ENCODE data around the gene VPS37C. TPM values are rescaled to one million over a fixed set of nuclear protein-coding genes. Genes with fewer than 3 reads are reported as not detected.

VPS37C gene
- total RNA-seq, 1 donor from 2014 or later: 21.5 TPM

DNA sequence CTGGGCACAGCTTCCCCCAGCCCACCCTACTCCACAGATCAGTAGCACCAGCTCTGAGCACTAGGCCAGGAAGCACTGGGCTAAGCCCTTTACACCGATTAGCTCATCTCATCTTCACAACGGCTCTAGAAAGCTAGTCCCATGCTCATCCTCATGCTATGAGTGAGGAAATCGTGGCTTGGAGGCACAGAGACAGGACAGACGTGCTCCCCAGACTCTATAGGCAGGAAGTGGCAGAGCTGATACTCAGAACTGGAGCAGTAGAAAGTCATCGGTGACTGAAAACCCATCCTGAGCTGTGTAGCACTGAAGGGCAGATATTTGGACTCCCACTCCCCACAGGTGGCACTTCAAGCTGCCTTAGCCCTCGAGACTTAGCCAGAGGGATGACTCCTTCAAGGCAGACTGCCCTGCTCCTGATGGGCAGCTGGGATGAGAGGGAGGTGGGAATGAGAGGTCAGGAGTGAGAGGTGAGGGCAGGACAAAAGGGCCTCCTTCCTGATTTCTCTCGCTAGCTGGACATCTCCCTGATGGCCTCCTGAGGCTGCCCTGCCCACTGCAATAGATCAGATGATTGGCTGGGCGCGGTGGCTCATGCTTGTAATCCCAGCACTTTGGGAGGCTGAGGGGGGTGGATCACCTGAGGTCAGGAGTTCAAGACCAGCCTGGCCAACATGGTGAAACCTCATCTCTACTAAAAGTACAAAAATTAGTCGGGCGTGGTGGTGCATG, 49.3 kb downstream of the VPS37C start:
- no peak for DNase-seq (ENCODE audit: low read depth)

DNA sequence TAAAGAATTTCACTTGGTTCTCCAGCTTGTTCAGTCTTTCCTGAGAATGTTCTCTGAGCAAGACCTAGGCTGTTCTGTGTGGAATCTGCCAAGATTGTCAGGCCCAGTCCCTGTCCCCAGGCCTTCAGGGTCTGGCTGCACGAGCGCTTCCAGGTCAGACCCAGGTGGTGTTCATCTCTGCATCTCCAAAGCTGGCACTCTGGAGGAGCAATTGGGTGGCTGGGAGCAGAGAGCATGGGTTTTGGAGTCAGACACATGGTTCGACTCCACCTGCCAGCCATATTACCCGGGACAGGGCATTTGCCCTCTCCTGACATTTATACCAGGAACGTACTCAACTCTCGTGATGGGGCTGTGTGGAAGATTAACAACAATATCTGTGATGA, 50.2 kb downstream of the VPS37C start:
- no peak overlapping the region for H3K4me3 ChIP-seq (ENCODE audit: low read depth, low read length)
- no peak for DNase-seq (ENCODE audit: low read depth)
- TF ChIP-seq, protein P1, sequence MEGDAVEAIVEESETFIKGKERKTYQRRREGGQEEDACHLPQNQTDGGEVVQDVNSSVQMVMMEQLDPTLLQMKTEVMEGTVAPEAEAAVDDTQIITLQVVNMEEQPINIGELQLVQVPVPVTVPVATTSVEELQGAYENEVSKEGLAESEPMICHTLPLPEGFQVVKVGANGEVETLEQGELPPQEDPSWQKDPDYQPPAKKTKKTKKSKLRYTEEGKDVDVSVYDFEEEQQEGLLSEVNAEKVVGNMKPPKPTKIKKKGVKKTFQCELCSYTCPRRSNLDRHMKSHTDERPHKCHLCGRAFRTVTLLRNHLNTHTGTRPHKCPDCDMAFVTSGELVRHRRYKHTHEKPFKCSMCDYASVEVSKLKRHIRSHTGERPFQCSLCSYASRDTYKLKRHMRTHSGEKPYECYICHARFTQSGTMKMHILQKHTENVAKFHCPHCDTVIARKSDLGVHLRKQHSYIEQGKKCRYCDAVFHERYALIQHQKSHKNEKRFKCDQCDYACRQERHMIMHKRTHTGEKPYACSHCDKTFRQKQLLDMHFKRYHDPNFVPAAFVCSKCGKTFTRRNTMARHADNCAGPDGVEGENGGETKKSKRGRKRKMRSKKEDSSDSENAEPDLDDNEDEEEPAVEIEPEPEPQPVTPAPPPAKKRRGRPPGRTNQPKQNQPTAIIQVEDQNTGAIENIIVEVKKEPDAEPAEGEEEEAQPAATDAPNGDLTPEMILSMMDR (conservative IDR thresholded peaks at IDR 0.05; ENCODE audit: low read depth, low read length): no peak

More for the DNA sequence above, 49.3 kb downstream of the VPS37C start:
- no peak overlapping the region for H3K4me3 ChIP-seq (ENCODE audit: low read depth, low read length)
- TF ChIP-seq, protein P1 (conservative IDR thresholded peaks at IDR 0.05; ENCODE audit: low read depth, low read length): no peak

DNA sequence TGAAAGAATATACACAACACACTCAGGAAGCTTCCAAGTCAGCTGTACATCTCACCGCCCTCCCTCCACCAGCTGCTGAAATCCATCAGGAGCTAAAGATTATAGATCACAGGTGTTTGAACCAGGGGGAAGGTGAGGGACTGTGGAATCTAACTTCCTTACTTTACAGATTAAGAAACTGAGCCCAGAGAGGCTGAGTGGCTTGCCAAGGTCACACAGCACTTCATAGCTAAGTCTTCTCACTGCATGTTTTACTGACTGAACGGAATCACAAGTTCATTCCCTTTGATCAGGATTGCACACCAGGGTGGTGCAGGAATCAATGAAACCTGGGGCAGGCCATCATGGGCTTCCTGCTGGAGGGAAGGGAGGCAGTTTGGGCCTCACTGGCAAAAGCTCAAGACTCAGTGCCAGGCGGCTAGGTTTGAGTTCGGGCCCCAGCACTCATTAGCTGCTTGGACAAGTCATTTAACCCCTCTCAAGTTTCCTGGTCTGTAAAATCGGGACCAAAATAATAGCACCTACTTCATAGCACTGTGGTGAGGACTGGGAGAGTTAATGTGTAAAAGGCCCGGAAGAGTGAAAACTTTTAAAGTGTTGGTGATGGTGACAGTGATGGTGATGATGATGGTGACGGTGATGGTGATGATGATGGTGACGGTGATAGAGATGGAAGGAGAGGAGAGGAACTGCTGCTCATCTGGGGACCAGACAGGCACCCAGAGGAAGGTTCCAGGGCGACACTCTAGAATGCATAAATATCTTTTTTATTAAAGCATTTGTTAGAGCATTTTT, 50.8 kb downstream of the VPS37C start:
- no peak overlapping the region for H3K4me3 ChIP-seq (ENCODE audit: low read depth, low read length)
- no peak for DNase-seq (ENCODE audit: low read depth)
- TF ChIP-seq, protein P1 (conservative IDR thresholded peaks at IDR 0.05; ENCODE audit: low read depth, low read length): no peak

DNA sequence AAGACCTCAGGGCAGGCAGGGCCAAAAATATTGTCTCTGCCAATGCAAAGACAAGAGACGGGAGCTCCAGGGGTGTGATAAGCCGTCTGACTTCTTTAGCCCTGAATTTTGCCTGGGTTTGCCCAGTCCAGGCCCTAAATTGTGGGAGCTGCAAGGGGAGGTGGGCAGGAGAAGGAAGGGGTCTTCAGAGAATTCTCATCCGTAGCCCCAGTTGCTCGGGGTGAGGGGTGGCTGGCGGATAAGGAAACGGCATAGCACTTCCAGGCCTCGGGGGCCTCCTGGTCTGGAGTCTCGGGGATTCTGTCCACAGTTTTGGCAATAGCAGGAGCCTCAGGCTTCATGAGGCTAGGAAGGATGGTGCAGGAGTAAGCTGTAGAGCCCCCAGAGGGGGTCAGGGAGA, 51.6 kb downstream of the VPS37C start:
- TF ChIP-seq, protein P1 (conservative IDR thresholded peaks at IDR 0.05; ENCODE audit: low read depth, low read length): no peak
- no peak overlapping the region for H3K4me3 ChIP-seq (ENCODE audit: low read depth, low read length)
- no peak for DNase-seq (ENCODE audit: low read depth)

DNA sequence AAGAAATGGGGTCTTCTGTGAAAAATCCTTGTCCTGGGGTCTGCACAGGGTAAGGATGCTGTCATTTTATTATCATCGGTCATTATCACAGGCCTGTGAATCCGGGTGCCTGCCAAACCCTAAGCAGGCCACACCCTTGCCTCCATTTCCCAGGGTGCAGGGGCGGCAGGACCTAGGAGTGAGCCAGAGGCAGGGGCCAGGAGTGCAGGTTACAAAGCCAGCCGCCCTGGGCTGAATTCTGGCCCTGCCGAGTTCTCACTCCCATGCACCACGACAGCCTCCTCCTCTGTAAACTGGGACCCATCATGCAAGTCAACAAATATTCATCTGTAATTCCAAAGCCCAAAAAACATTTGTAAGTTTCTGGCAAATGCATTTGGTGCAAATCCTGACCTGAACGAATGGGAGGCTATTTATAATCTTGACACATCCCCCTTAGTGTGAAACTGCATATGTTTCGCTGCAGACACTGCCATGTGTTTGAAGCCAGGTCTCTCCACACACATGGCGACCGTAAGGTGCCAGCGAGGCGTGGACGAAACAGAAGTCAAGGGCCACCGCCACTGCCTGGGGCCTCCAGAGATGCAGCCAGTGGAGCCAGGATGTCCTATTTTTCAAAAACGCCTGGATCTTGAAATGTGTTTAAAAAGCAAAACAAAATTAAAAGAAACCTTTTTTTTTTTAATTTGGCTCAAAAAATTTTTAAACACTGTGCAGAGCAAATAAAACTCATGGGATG, 52.2 kb downstream of the VPS37C start:
- TF ChIP-seq, protein P1 (conservative IDR thresholded peaks at IDR 0.05; ENCODE audit: low read depth, low read length): no peak
- no peak for DNase-seq (ENCODE audit: low read depth)
- H3K4me3 ChIP-seq (ENCODE audit: low read depth, low read length): no peak overlapping the region

DNA sequence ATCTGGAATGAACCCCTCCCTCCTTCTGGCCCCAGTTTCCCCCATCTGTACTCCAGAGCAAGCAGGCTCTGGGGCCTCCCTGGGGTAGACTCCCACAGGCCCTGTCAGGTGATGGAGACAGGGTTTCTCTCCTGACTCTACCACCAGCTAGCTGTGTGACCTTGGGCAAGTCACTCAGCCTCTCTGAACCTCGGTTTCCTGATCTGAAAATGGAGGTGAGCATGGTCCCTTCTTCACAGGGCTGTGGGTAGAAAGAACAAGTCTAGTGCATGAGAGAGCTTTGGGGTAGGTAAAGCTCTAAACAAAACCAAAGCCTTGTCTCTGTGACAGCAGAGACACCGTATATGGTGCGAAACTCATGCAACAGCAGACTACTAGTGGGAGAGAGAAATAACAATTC, 53.3 kb downstream of the VPS37C start:
- no peak overlapping the region for H3K4me3 ChIP-seq (ENCODE audit: low read depth, low read length)
- TF ChIP-seq, protein P1 (conservative IDR thresholded peaks at IDR 0.05; ENCODE audit: low read depth, low read length): no peak
- DNase-seq (ENCODE audit: low read depth): no peak

Measured in epithelial cell of proximal tubule (primary cell).